Erythroblast (primary cell): Measurements from ENCODE around the gene AGK.

Source experiments
- GATA1 ChIP-seq: IDR thresholded peaks from 2 replicates; pipeline ENCODE4 v1.6.1; 2011; ENCODE audit warnings: low read depth, mild to moderate bottlenecking, control low read depth, low read length, moderate library complexity
- POLR2A ChIP-seq: IDR thresholded peaks from 2 replicates; pipeline ENCODE4 v1.6.1; 2011; ENCODE audit warnings: mild to moderate bottlenecking, low read length

DNA sequence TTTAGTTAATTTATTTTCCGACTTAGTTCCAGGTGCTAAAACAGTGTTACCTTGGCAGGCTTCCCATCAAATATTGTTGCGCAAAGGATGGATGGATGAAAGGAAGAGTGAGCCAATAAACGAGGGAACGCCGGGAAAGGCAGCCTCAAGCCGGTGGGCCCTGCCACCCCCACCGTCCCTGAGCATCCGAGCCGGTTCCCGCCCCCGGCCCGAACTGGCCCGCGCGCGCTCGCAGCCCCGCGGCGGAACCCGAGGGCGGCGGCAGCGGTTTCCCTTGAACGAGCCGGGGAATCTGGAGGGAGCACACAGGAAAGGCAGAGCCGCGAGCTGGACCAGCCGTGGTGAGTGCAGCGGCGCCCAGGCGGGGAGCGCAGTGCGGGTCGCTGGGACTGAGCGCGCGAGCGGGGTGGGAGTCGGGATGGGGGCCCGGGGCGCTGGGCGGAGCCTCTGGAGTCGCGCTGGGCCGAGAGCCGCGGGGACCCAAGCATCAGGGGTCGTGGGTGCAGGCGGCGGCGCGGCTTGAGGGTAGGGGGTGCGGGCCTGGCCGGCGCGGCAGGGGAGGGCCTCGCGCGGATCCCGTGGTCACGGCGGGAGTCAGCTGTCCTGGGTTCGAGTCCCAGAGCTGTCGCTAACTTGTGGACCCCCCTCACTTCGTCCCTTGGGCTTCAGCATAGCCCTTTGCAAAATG, at the start of gene AGK:
- TF ChIP-seq POLR2A, result peak; percentile 63
- TF ChIP-seq GATA1, result no peak
